HEK293T (cell line): Measurements from ENCODE around the gene SH3BP2.

ENCODE experiments used
- CTCF ChIA-PET: fragments of 350-600 bp; formaldehyde crosslinking; extraction: SDS; loops from one replicate; lab custom pipeline; 2021; ENCODE audit warnings: antibody characterized with exemption, inconsistent platforms; lab: Yijun Ruan, JAX
- POLR2A ChIA-PET: fragments of 350-600 bp; formaldehyde crosslinking; extraction: SDS; loops from one replicate; lab custom pipeline; 2020; ENCODE audit warnings: antibody characterized with exemption, inconsistent platforms; lab: Yijun Ruan, JAX
- DNase-seq: peaks from one replicate; pipeline ENCODE4 v3.0.0; 2012; ENCODE audit warnings: mixed read lengths; ENCODE audit errors: extremely low spot score
- ARNT ChIP-seq: fragments of 450-650 bp; IDR thresholded peaks from 2 replicates; pipeline ENCODE4 v1.6.1; 2017; ENCODE audit warnings: mild to moderate bottlenecking
- BHLHE40 ChIP-seq: fragments of 450-650 bp; IDR thresholded peaks from 2 replicates; pipeline ENCODE4 v1.6.1; 2016; ENCODE audit warnings: mild to moderate bottlenecking, moderate library complexity, borderline replicate concordance
- CTBP1 ChIP-seq: fragments of 450-650 bp; IDR thresholded peaks from 2 replicates; pipeline ENCODE4 v1.6.1; 2016; ENCODE audit warnings: borderline replicate concordance
- ELF4 ChIP-seq: fragments of 450-650 bp; IDR thresholded peaks from 2 replicates; pipeline ENCODE4 v1.6.1; 2017; ENCODE audit warnings: antibody characterized with exemption
- FOXA1 ChIP-seq: fragments of 450-650 bp; IDR thresholded peaks from 2 replicates; pipeline ENCODE4 v1.6.1; 2016; ENCODE audit warnings: mild to moderate bottlenecking
- FOXK2 ChIP-seq: fragments of 450-650 bp; IDR thresholded peaks from 2 replicates; pipeline ENCODE4 v1.6.1; 2016; ENCODE audit warnings: mild to moderate bottlenecking
- FOXM1 ChIP-seq: fragments of 450-650 bp; IDR thresholded peaks from 2 replicates; pipeline ENCODE4 v1.6.1; 2017; ENCODE audit warnings: mild to moderate bottlenecking, borderline replicate concordance
- HDGF ChIP-seq: fragments of 450-650 bp; IDR thresholded peaks from 2 replicates; pipeline ENCODE4 v1.6.1; 2017; ENCODE audit warnings: antibody characterized with exemption, borderline replicate concordance
- L3MBTL2 ChIP-seq: fragments of 450-650 bp; conservative IDR thresholded peaks from 2 replicates; pipeline ENCODE4 v1.6.1; 2016; ENCODE audit warnings: mild to moderate bottlenecking
- LEF1 ChIP-seq: fragments of 450-650 bp; IDR thresholded peaks from 2 replicates; pipeline ENCODE4 v1.6.1; 2017; ENCODE audit warnings: mild to moderate bottlenecking, borderline replicate concordance
- NFRKB ChIP-seq: fragments of 450-650 bp; IDR thresholded peaks from 2 replicates; pipeline ENCODE4 v1.6.1; 2016; ENCODE audit warnings: mild to moderate bottlenecking, moderate library complexity
- PKNOX1 ChIP-seq: fragments of 450-650 bp; IDR thresholded peaks from 2 replicates; pipeline ENCODE4 v1.6.1; 2016
- SP1 ChIP-seq: fragments of 450-650 bp; IDR thresholded peaks from 2 replicates; pipeline ENCODE4 v1.6.1; 2017
- SUZ12 ChIP-seq: fragments of 450-650 bp; IDR thresholded peaks from 2 replicates; pipeline ENCODE4 v1.6.1; 2016; ENCODE audit warnings: mild to moderate bottlenecking
- TARDBP ChIP-seq: fragments of 450-650 bp; IDR thresholded peaks from 2 replicates; pipeline ENCODE4 v1.6.1; 2016
- ZNF384 ChIP-seq: fragments of 450-650 bp; IDR thresholded peaks from 2 replicates; pipeline ENCODE4 v1.6.1; 2016

SH3BP2 gene

GRCh38 chr4:2792711-2793585 is at the start of gene SH3BP2:
Gene SH3BP2 (plus strand): TSS chr4:2793085. CDS start chr4:2820618, 27,533 bp downstream.
- ChIA-PET POLR2A (no interaction called here), CTCF (no interaction called here)
- peak; percentile 88 for DNase-seq
- TF ChIP-seq ZNF384, result no peak
- TF ChIP-seq L3MBTL2, result peak; percentile 88

GRCh38 chr4:2743518-2744445 is 49.1 kb upstream of the SH3BP2 start:
- CTCF ChIA-PET, result no interaction called here
- no peak for DNase-seq
- TF ChIP-seq FOXM1 (no peak), SP1 (no peak), LEF1 (no peak), NFRKB (no peak), CTBP1 (no peak), BHLHE40 (no peak), FOXK2 (no peak), FOXA1 (no peak), ARNT (no peak), ZNF384 (no peak), ELF4 (no peak), TARDBP (no peak), SUZ12 (no peak), PKNOX1 (no peak), HDGF (no peak), L3MBTL2 (no peak)
- POLR2A ChIA-PET, result no interaction called here

- TF ChIP-seq FOXK2, result no peak
- no peak for TF ChIP-seq TARDBP
- TF ChIP-seq LEF1, result no peak
- no peak for TF ChIP-seq BHLHE40
- TF ChIP-seq SP1, result no peak
- no peak for TF ChIP-seq SUZ12
- no peak for TF ChIP-seq ARNT
- TF ChIP-seq HDGF, result no peak
- TF ChIP-seq FOXM1, result no peak
- TF ChIP-seq ZNF384, result no peak
- TF ChIP-seq ELF4, result no peak
- TF ChIP-seq FOXA1, result no peak
- no peak for TF ChIP-seq L3MBTL2
- TF ChIP-seq PKNOX1, result no peak
- TF ChIP-seq CTBP1, result no peak
- no peak for TF ChIP-seq NFRKB
- ChIA-PET POLR2A (no interaction called here), CTCF (no interaction called here)
- DNase-seq, result no peak
Measured at GRCh38 chr4:2744576-2745270, 48.2 kb upstream of the SH3BP2 start.

GRCh38 chr4:2745516-2745915 is 47.4 kb upstream of the SH3BP2 start:
- TF ChIP-seq FOXK2, result no peak
- TF ChIP-seq ARNT, result no peak
- TF ChIP-seq BHLHE40, result no peak
- no peak for TF ChIP-seq CTBP1
- no peak for TF ChIP-seq ELF4
- TF ChIP-seq PKNOX1, result no peak
- TF ChIP-seq TARDBP, result no peak
- no peak for TF ChIP-seq ZNF384
- no peak for TF ChIP-seq FOXA1
- TF ChIP-seq LEF1, result no peak
- TF ChIP-seq HDGF, result no peak
- no peak for TF ChIP-seq FOXM1
- no peak for TF ChIP-seq L3MBTL2
- TF ChIP-seq SP1, result no peak
- TF ChIP-seq SUZ12, result no peak
- TF ChIP-seq NFRKB, result no peak
- CTCF ChIA-PET, result no interaction called here
- no peak for DNase-seq
- POLR2A ChIA-PET, result no interaction called here
